HG03175 (cell line): ENCODE data around the gene DHDH.
"Not testable (repeated sequence)": the region's sequence is repeated elsewhere in the genome, so short reads cannot be mapped to it uniquely, and the experiment has no call there.

ENCODE experiments used
- ATAC-seq: cut with Tn5 transposase; IDR thresholded peaks from one replicate; pipeline ENCODE4 v1.9.1; 2021; ENCODE audit warnings: mild to moderate bottlenecking, moderate library complexity; ENCODE audit not compliant: unreplicated experiment

The DHDH gene

GRCh38 chr19:48914181-48914580 lies 19.3 kb upstream of the DHDH start:
- ATAC-seq = no peak

- no peak for ATAC-seq
These were observed 17.7 kb upstream of the DHDH start for GRCh38 chr19:48915757-48916156.

- ATAC-seq = no peak
These were observed 15.4 kb upstream of the DHDH start for GRCh38 chr19:48918071-48918470.

- no peak for ATAC-seq
These were observed 14.7 kb upstream of the DHDH start for GRCh38 chr19:48918801-48919247.

GRCh38 chr19:48919271-48919670 lies 14.2 kb upstream of the DHDH start:
- not testable (repeated sequence) for ATAC-seq

- no peak for ATAC-seq
These were observed 12.6 kb upstream of the DHDH start for GRCh38 chr19:48920949-48921348.

- ATAC-seq = no peak
These were observed 11.6 kb upstream of the DHDH start for GRCh38 chr19:48921721-48922500.

GRCh38 chr19:48922548-48923490 lies 10.7 kb upstream of the DHDH start:
- ATAC-seq = no peak

GRCh38 chr19:48925240-48925843 lies 8.2 kb upstream of the DHDH start:
- ATAC-seq = no peak

GRCh38 chr19:48925890-48926289 lies 7.6 kb upstream of the DHDH start:
- ATAC-seq = not testable (repeated sequence)

- ATAC-seq = no peak
These were observed 6.6 kb upstream of the DHDH start for GRCh38 chr19:48926909-48927308.

- ATAC-seq = not testable (repeated sequence)
These were observed 5.8 kb upstream of the DHDH start for GRCh38 chr19:48927692-48928091.

- ATAC-seq = no peak
These were observed 5.1 kb upstream of the DHDH start for GRCh38 chr19:48928164-48929025.

- no peak for ATAC-seq
These were observed 1.3 kb downstream of the DHDH start for GRCh38 chr19:48934837-48935236.

- no peak for ATAC-seq
These were observed 2.4 kb downstream of the DHDH start for GRCh38 chr19:48935864-48936263.

GRCh38 chr19:48938256-48938655 lies 4.8 kb downstream of the DHDH start:
- ATAC-seq = no peak

GRCh38 chr19:48940902-48941301 lies 7.4 kb downstream of the DHDH start:
- no peak for ATAC-seq

- no peak for ATAC-seq
These were observed 9.6 kb downstream of the DHDH start for GRCh38 chr19:48943081-48943480.

GRCh38 chr19:48945415-48945814 lies 11.9 kb downstream of the DHDH start:
- no peak for ATAC-seq

GRCh38 chr19:48945817-48946216 lies 12.3 kb downstream of the DHDH start:
- ATAC-seq = no peak
